ENCODE measurements around the gene PECR.

- TF ChIP-seq EZH2 (IDR thresholded peaks at IDR 0.05) (no peak), POLR2AphosphoS5 (IDR thresholded peaks at IDR 0.05; ENCODE audit: borderline replicate concordance, low read depth, low read length) (no peak), FOXP2 (optimal IDR thresholded peaks at IDR 0.05; ENCODE audit: control extremely low read depth, extremely low read length, insufficient read depth) (no peak)
Measured at GRCh38 chr2:216006164-216006663, 75.4 kb downstream of the PECR start.
